Posterior vena cava (tissue), 2 donors: ENCODE results near the gene DGKE. TPM values are rescaled to one million over a fixed set of nuclear protein-coding genes. Genes with fewer than 3 reads are reported as not detected.
A peak's percentile ranks its signal among the peaks of the same experiment; 100 is the strongest.

Experiments used
- DNase-seq: peaks from one replicate; pipeline ENCODE4 v3.0.0-alpha.2; 2020; ENCODE audit warnings: low spot score
- intact Hi-C, 2 donors: fragments of 100-400 bp; cut with DNase I; formaldehyde crosslinking; loops; one replicate each; pipeline versions ENCODE4 v1.14.1 to v1.14.2; 2022 to 2023
- total RNA-seq, 2 donors: library from RNA; stranded (reverse); fragmentation: NEBNext Ultra II Directional; extraction: Animal tissue kit (Norgen Biotek cat#: 25700); gene quantifications; one replicate each; pipeline ENCODE4 v1.2.1, GENCODE V29; 2021
- donor health status: DM: yes; HTN: yes; CAD: no.
- donor health status: DM: yes; HTN: yes; CAD: no.

The DGKE gene
- total RNA-seq, 2 donors from 2014 or later, result 7.6 to 9.8 TPM

- intact Hi-C loops, result no loop called here
- DNase-seq, result no peak
These were observed 22.8 kb upstream of the DGKE start for GRCh38 chr17:56810891-56811775.

GRCh38 chr17:56812901-56813388, 21.0 kb upstream of the DGKE start:
- intact Hi-C loops, result no loop called here
- DNase-seq, result no peak

- intact Hi-C loops, result no loop called here
- no peak for DNase-seq
These were observed 18.2 kb upstream of the DGKE start for GRCh38 chr17:56815711-56816110.

GRCh38 chr17:56817066-56817465, 16.9 kb upstream of the DGKE start:
- DNase-seq, result no peak
- intact Hi-C loops, result no loop called here

- DNase-seq, result no peak
- intact Hi-C loops, result no loop called here
These were observed 14.9 kb upstream of the DGKE start for GRCh38 chr17:56819030-56819429.

GRCh38 chr17:56819431-56820145, 14.4 kb upstream of the DGKE start:
- intact Hi-C loops, result loop anchor here in 1 of 2 donors (10.0 kb wide), 1 partner anchor 115 kb away; no protein-coding TSS in a partner anchor
- no peak for DNase-seq

- intact Hi-C loops, result loop anchor here in 1 of 2 donors (10.0 kb wide), 1 partner anchor 115 kb away; no protein-coding TSS in a partner anchor
- DNase-seq, result no peak
These were observed 13.7 kb upstream of the DGKE start for GRCh38 chr17:56820207-56820606.

GRCh38 chr17:56821847-56822534, 12.0 kb upstream of the DGKE start:
- DNase-seq, result no peak
- intact Hi-C loops, result loop anchor here in 1 of 2 donors (10.0 kb wide), 1 partner anchor 113 kb away; no protein-coding TSS in a partner anchor

GRCh38 chr17:56822725-56823124, 11.2 kb upstream of the DGKE start:
- DNase-seq, result no peak
- intact Hi-C loops, result loop anchor here in 1 of 2 donors (10.0 kb wide), 1 partner anchor 112 kb away; no protein-coding TSS in a partner anchor

GRCh38 chr17:56823848-56824247, 10.1 kb upstream of the DGKE start:
- intact Hi-C loops, result loop anchor here in 1 of 2 donors (10.0 kb wide), 1 partner anchor 111 kb away; no protein-coding TSS in a partner anchor
- no peak for DNase-seq

GRCh38 chr17:56824503-56824902, 9.4 kb upstream of the DGKE start:
- intact Hi-C loops, result loop anchor here in 1 of 2 donors (10.0 kb wide), 1 partner anchor 110 kb away; no protein-coding TSS in a partner anchor

GRCh38 chr17:56826611-56827414, 7.1 kb upstream of the DGKE start:
- DNase-seq, result no peak
- intact Hi-C loops, result loop anchor here in 1 of 2 donors (10.0 kb wide), 1 partner anchor 108 kb away; no protein-coding TSS in a partner anchor

More at GRCh38 chr17:56824503-56824902, 9.4 kb upstream of the DGKE start:
- no peak for DNase-seq

GRCh38 chr17:56830726-56831368, 3.1 kb upstream of the DGKE start:
- no peak for DNase-seq
- intact Hi-C loops, result loop anchor here in 1 of 2 donors (5.0 kb wide), 1 partner anchor 111 kb away; no protein-coding TSS in a partner anchor

GRCh38 chr17:56831369-56832095, 2.4 kb upstream of the DGKE start:
- DNase-seq, result no peak
- intact Hi-C loops, result loop anchor here in 1 of 2 donors (5.0 kb wide), 1 partner anchor 111 kb away; no protein-coding TSS in a partner anchor

GRCh38 chr17:56832446-56832845, 1.5 kb upstream of the DGKE start:
- intact Hi-C loops, result loop anchor here in 1 of 2 donors (5.0 kb wide), 1 partner anchor 110 kb away; no protein-coding TSS in a partner anchor
- no peak for DNase-seq

- intact Hi-C loops, result loop anchor here in 1 of 2 donors (5.0 kb wide), 1 partner anchor 109 kb away; no protein-coding TSS in a partner anchor
- DNase-seq, result peak; percentile 85
These were observed 718 bp upstream of the DGKE start for GRCh38 chr17:56833057-56833808.
